NCI-H345 (cell line): Measurements from ENCODE around the gene BNC2.

Source experiments
- DNase-seq: peaks from one replicate; lab custom pipeline; 2025; lab: John Stamatoyannopoulos, UW

Gene BNC2

GRCh38 chr9:16763946-16764345, 106.5 kb downstream of the BNC2 start:
- DNase-seq = no peak

- DNase-seq = no peak
These were observed 114.9 kb downstream of the BNC2 start for GRCh38 chr9:16755467-16756160.

GRCh38 chr9:16754662-16755061, 115.8 kb downstream of the BNC2 start:
- DNase-seq = no peak

- DNase-seq = no peak
These were observed 117.2 kb downstream of the BNC2 start for GRCh38 chr9:16753256-16753655.

GRCh38 chr9:16752601-16753000, 117.9 kb downstream of the BNC2 start:
- DNase-seq = no peak

- DNase-seq = no peak
These were observed 119.9 kb downstream of the BNC2 start for GRCh38 chr9:16750553-16750952.

- no peak for DNase-seq
These were observed 125.1 kb downstream of the BNC2 start for GRCh38 chr9:16745359-16745758.

- DNase-seq = no peak
These were observed 126.1 kb downstream of the BNC2 start for GRCh38 chr9:16744394-16744793.

- no peak for DNase-seq
These were observed 127.1 kb downstream of the BNC2 start for GRCh38 chr9:16743375-16743774.

GRCh38 chr9:16735001-16735400, 135.5 kb downstream of the BNC2 start:
- no peak for DNase-seq

- no peak for DNase-seq
These were observed 137.9 kb downstream of the BNC2 start for GRCh38 chr9:16732546-16732945.

GRCh38 chr9:16730162-16730561, 140.3 kb downstream of the BNC2 start:
- DNase-seq = no peak

GRCh38 chr9:16729651-16730050, 140.8 kb downstream of the BNC2 start:
- DNase-seq = peak; percentile 91

- DNase-seq = no peak
These were observed 142.3 kb downstream of the BNC2 start for GRCh38 chr9:16728137-16728508.

GRCh38 chr9:16727452-16728136, 142.9 kb downstream of the BNC2 start:
- no peak for DNase-seq

GRCh38 chr9:16726718-16727451, 143.6 kb downstream of the BNC2 start:
- peak; percentile 76 for DNase-seq

GRCh38 chr9:16726029-16726428, 144.4 kb downstream of the BNC2 start:
- peak; percentile 25 for DNase-seq

GRCh38 chr9:16725066-16725465, 145.4 kb downstream of the BNC2 start:
- no peak for DNase-seq

- DNase-seq = no peak
These were observed 148.5 kb downstream of the BNC2 start for GRCh38 chr9:16721972-16722371.

- no peak for DNase-seq
These were observed 150.1 kb downstream of the BNC2 start for GRCh38 chr9:16720386-16720785.

- no peak for DNase-seq
These were observed 150.5 kb downstream of the BNC2 start for GRCh38 chr9:16719921-16720320.

GRCh38 chr9:16718952-16719351, 151.5 kb downstream of the BNC2 start:
- no peak for DNase-seq

GRCh38 chr9:16718296-16718695, 152.2 kb downstream of the BNC2 start:
- DNase-seq = no peak
